K562 treated with DMSO at 1 percent for 48 hours (cell line): ENCODE results near the gene CSN3. TPM values are rescaled to one million over a fixed set of nuclear protein-coding genes. Genes with fewer than 3 reads are reported as not detected.

ENCODE experiments used
- total RNA-seq: library from RNA; unstranded; fragments of 300-600 nt; gene quantifications from 2 replicates; pipeline ENCODE4 v1.2.3, GENCODE V29; 2022; ENCODE audit warnings: low replicate concordance; ENCODE audit errors: extremely low read depth

The CSN3 gene, protein sequence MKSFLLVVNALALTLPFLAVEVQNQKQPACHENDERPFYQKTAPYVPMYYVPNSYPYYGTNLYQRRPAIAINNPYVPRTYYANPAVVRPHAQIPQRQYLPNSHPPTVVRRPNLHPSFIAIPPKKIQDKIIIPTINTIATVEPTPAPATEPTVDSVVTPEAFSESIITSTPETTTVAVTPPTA
- not detected in 2 replicates for total RNA-seq

DNA sequence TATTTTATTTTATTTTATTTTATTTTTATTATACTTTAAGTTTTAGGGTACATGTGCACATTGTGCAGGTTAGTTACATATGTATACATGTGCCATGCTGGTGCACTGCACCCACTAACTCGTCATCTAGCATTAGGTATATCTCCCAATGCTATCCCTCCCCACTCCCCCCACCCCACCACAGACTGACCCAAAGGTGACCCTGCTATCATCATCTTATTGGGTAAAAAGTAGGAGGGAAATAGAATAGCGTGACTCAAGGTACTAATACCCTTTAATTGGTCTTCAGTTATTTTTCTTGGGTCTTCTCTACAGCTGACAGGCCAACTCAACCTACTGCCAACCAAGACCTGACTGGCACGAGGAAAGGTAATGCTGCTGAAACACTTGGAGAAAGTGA is at the start of gene CSN3:
CSN3 (plus strand) TSS at position 301 of the 400 bp plus-strand sequence. CDS start 2,223 bp downstream, outside the sequence.

DNA sequence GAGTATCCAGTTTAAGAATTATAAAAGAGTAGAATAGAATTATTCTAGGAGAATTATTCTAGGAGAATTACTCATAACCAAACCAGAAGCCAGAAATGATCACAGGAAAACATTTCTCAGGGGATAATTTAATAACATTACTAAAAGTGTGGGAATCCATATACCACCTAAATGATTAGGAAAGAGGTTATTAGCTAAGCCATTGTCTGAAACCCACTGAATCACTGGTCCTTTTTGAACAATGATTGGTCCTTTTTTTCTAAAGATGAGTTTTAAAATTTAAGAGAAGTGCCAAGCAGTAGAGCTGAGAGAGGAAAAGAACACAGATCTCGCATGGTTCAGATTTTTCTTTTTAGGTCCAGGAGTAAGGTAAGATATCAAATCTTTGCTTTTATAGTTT is 47.0 kb upstream of the CSN3 start, which contains the start of gene ODAM:
ODAM (plus strand) TSS at position 301 of the 400 bp plus-strand sequence. CDS start 819 bp downstream, outside the sequence.

DNA sequence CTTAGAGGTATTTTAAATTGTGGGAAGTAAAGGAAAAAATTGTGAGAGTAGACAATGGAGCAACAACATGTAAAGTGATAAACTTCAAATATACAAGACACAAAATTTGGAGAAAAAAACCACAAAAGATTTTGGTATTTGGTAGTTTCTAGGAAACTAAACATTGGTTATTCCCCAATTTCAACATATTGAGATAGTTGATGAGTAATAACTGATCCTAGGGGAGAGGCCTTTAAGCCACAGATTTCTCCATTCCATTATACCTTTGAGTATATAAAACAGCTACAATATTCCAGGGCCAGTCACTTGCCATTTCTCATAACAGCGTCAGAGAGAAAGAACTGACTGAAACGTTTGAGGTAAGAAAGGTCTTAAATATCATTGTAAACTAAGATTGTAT is 16.6 kb upstream of the CSN3 start, which contains the start of gene FDCSP:
FDCSP (plus strand) TSS at position 301 of the 400 bp plus-strand sequence. CDS start 5,071 bp downstream, outside the sequence.

Other genes starting within 250 kb of the CSN3 start
- gene STATH, start 246.6 kb upstream of the CSN3 start, total RNA-seq = not detected in 2 replicates
- not detected in 2 replicates for gene HTN3, start 214.1 kb upstream of the CSN3 start, total RNA-seq
- not detected in 2 replicates for gene HTN1, start 192.2 kb upstream of the CSN3 start, total RNA-seq
- not detected in 2 replicates for gene PRR27, start 88.4 kb upstream of the CSN3 start, total RNA-seq
- gene ODAM, start 46.9 kb upstream of the CSN3 start, total RNA-seq = not detected in 2 replicates
- gene FDCSP, start 16.5 kb upstream of the CSN3 start, total RNA-seq = not detected in 2 replicates
- not detected in 2 replicates for gene CABS1, start 92.4 kb downstream of the CSN3 start, total RNA-seq
- gene SMR3A, start 118.2 kb downstream of the CSN3 start, total RNA-seq = not detected in 2 replicates
- gene SMR3B, start 140.5 kb downstream of the CSN3 start, total RNA-seq = not detected in 2 replicates
- gene OPRPN, start 155.3 kb downstream of the CSN3 start, total RNA-seq = not detected in 2 replicates
- gene MUC7, start 229.6 kb downstream of the CSN3 start, total RNA-seq = not detected in 2 replicates